Measurements from ENCODE around the gene MYO6. TPM values are rescaled to one million over a fixed set of nuclear protein-coding genes. Genes with fewer than 3 reads are reported as not detected.
A peak's percentile ranks its signal among the peaks of the same experiment; 100 is the strongest.

Gene MYO6
- total and polyA plus RNA-seq, 2 of the 4 experiments (the other 2 are of a cell fraction) = 6.1 to 6.8 TPM

DNA sequence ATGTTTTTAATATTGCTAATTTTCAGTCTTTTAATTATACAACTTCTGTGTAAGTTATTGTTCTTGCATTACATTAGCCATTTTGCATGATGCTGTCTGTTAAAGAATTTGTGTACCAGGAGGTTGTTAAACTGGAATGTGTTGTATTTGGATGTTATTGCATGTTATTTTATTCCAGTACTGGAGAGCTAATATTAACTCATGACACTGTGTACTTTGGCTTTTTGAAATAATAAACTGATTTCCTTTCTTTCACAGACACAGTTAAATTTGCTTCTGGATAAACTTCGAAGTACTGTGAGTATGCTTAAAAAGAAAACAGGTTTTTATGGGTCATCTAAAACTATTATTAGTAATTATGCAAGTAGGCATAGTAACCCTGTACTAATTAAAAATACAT, 121.3 kb downstream of the MYO6 start:
- no peak for TF ChIP-seq CEBPB (IDR thresholded peaks at IDR 0.05; ENCODE audit: low read depth, low read length)
- TF ChIP-seq USF2 (IDR thresholded peaks at IDR 0.05; ENCODE audit: low read depth, low read length) = no peak
- TF ChIP-seq BHLHE40 (IDR thresholded peaks at IDR 0.05; ENCODE audit: low read depth, low read length) = no peak
- TF ChIP-seq CHD1 (IDR thresholded peaks at IDR 0.05; ENCODE audit: low read depth, low read length) = no peak
- TF ChIP-seq MXI1 (IDR thresholded peaks at IDR 0.05; ENCODE audit: borderline replicate concordance, low read depth, low read length) = no peak
- Histone ChIP-seq H4K5ac (ENCODE audit: low read depth, low read length) (no peak overlapping the region), H3K23ac (ENCODE audit: low read depth, low read length) (no peak overlapping the region), H3K56ac (ENCODE audit: extremely low read depth, insufficient read depth, low read length) (no peak overlapping the region), H3K4me2 (ENCODE audit: low read depth, low read length) (no peak overlapping the region), H3K4me3 (ENCODE audit: insufficient read depth, low read depth, low read length) (no peak overlapping the region), H4K8ac (ENCODE audit: low read depth in 2 of 2, low read length in 2 of 2) (no peak overlapping the region), H3K9me3 (ENCODE audit: control insufficient read depth, insufficient read depth, low read length) (no peaks in the 10 kb centered on the region), H3K18ac (ENCODE audit: low read depth, low read length) (no peak overlapping the region), H2AFZ (replicated peaks; ENCODE audit: low read length, poor library complexity) (no peak overlapping the region), H3K79me1 (ENCODE audit: low read depth in 1 of 2, low read length in 2 of 2) (no peaks in the 10 kb centered on the region), H3K14ac (replicated peaks; ENCODE audit: low read depth, low read length) (no peak overlapping the region), H3K27me3 (ENCODE audit: control insufficient read depth, insufficient read depth, low read length) (no peaks in the 10 kb centered on the region), H3K27ac (ENCODE audit: insufficient read depth, low read length) (no peak overlapping the region), H3K4ac (ENCODE audit: low read depth, low read length) (no peak overlapping the region), H2BK15ac (ENCODE audit: low read depth, low read length) (no peak overlapping the region), H2BK5ac (ENCODE audit: low read depth, low read length, poor library complexity, severe bottlenecking) (no peak overlapping the region), H3K36me3 (ENCODE audit: control insufficient read depth, insufficient read depth, low read length) (peaks cover 9% of the 10 kb centered on the region), H2AK5ac (ENCODE audit: low read depth, low read length) (no peak overlapping the region), H2BK20ac (ENCODE audit: low read depth, low read length) (no peak overlapping the region), H2AK9ac (replicated peaks; ENCODE audit: low read depth, low read length, poor library complexity) (no peak overlapping the region), H2BK120ac (ENCODE audit: low read depth, low read length) (no peak overlapping the region), H3K9ac (ENCODE audit: low read depth, low read length) (no peak overlapping the region), H3K4me1 (ENCODE audit: control insufficient read depth, insufficient read depth, low read length) (peaks cover 2% of the 10 kb centered on the region; the same call in 1 of the 2 replicates), H4K20me1 (ENCODE audit: insufficient read depth, low read length) (no peaks in the 10 kb centered on the region), H3K9me1 (ENCODE audit: insufficient read depth, low read length) (no peaks in the 10 kb centered on the region), H4K91ac (ENCODE audit: insufficient read depth, low read depth, low read length) (no peak overlapping the region)
- intact Hi-C loops (cut with micrococcal nuclease) = no loop called here
- ChIA-PET POLR2A (ENCODE audit: unreplicated experiment) (no interaction called here), CTCF (interaction anchor here (0.6 kb wide), 1 partner anchor 659 kb away, joined by 4 read pairs; no protein-coding TSS in a partner anchor)
- no TSS peak for BruUV-seq (replicated peaks)
- WGBS, 2 experiments (ENCODE audit: extremely low coverage in 2 of 2, insufficient read length in 1 of 2) = no CpG with 5 or more reads among the region's 1 CpG
- DNase-seq = no peak
- ATAC-seq (ENCODE audit: low read depth) = peak; percentile 65
- dilution Hi-C loops (cut with HindIII; ENCODE audit: low sequenced_read_pairs, unreplicated experiment) = no loop called here
- in situ Hi-C loops (cut with MboI; ENCODE audit: low sequenced_read_pairs) = no loop called here

All from IMR-90 (cell line).